CD4-positive, alpha-beta T cell treated with Interleukin-15 for 1 hour (primary cell): ENCODE data around the gene ELOB.

Experiments used
- DNase-seq: peaks from one replicate; pipeline ENCODE4 v3.0.0-alpha.2; 2020

The ELOB gene

DNA sequence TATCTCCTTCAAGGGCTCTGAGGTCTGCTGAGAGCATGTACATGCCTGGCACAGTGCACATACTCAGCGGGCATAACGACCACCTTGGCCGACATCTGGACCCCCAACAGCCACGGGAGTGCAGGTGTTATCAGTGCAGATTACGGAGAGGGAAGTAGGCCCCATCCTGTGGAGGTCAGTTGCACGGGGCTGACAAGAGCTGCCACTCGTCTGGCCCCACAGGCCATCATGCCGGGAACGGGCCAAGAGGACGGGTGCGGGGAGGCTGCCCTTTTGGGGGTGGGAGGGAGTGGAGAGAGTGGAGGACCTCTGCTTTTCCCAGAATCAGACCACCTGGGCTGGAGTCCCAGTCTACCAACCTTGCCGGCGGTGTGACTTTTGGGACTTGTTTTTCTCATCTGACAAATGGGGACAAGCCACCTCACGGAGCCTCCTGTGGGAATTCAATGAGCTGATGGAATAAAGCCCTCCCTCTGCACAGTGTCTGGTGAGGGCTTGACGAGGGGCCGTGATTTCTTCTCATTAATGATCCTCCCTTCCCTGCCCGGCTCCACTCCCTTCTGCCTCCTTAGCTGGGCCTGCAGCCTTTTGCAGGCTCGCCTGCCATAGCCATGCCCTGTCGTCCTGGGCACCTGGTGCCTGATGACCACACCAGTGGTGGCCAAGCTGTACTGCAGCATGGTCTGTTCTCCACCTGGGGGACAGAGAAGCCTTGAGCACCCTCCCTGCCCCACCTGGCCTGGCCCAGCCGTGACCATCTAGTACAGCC is 5.7 kb upstream of the ELOB start:
- peak; percentile 11 for DNase-seq

DNA sequence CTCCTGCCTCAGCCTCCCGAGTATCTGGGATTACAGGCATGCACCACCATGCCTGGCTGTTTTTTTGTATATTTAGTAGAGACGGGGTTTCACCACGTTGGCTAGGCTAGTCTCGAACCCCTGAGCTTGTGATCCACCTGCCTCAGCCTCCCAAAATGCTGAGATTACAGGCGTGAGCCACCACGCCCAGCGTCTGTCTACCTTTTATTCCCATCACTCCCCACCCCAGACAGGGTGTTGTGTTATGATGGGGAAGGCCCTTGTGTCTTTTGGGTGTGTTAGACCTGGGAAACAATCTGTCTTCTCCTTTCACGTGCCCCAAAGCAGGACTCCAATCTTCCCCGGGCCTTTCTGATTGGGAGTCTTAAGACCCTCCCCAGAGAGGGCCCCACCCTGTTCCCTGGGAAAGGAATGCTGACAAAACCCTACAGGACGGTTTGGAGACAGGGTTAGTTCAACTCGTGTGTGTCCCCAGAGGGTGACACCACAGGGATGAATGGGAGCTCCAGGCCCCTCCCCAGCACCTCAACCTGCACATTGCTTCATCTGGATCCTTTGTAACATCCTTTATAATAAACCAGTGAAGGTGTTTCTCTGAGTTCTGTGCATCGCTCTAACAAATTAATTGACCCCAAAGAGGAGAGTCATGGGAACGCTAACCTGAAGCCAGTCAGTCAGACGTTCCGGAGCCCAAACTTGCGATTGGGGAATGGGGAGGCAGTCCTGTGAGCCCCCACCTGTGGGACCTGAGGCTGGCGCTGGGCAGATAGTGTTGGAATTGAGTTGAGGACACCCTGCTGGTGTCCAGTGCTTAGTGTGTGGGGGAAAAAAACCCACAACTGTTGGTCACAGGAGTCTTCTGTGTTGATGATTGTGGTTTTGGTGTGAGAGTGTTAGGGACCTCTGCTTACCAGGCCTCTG is 3.2 kb upstream of the ELOB start:
- DNase-seq, result no peak

DNA sequence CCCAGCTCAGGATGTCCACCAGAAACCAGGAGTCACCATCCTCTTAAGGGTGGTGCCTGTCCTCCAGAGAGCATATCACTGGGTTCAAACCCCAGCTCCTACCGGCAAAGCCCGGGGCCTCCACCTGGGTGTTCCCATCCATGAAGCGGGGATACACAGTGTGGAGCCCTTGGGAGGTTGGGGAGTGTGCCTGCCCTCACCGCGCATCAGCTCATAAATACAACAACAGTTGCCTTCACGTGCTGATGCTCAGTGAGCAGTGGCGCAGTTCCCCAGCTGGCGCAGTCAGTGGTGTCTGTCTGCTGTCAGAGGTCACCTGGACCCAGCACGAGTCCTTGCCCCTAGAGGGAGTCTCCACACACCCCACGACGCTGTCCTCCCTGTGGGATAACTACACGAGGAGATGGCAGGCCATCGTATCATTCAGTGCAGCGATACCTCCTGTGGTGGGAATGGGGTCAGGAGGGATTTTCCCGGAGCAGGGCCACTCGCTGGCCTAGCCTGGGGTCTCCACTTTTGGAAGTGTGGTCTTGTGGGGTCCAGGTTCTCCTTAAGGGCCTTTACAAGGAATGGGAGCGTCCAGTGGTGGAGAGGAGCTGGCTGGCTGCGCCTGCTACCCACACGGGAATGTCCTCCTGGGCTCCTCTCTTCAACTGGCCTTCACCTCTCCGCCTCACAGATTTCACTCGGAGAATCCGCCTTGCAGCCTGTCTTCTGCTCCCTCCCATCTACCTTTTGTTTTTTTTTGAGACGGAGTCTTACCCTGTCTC is 2.3 kb upstream of the ELOB start:
- no peak for DNase-seq

DNA sequence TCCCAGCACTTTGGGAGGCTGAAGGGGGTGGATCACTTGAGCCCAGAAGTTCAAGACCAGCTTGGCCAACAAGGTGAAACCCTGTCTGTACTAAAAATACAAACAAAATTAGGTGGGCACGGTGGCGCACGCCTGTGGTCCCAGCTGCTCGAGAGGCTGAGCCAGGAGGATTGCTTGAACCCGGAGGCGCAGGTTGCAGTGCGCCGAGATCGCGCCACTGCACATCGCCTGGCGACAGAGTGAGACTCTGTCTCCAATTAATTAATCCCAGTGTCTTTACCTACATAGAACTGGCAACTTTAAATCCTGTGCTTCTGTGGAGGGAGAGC is 1.5 kb upstream of the ELOB start:
- no peak for DNase-seq

DNA sequence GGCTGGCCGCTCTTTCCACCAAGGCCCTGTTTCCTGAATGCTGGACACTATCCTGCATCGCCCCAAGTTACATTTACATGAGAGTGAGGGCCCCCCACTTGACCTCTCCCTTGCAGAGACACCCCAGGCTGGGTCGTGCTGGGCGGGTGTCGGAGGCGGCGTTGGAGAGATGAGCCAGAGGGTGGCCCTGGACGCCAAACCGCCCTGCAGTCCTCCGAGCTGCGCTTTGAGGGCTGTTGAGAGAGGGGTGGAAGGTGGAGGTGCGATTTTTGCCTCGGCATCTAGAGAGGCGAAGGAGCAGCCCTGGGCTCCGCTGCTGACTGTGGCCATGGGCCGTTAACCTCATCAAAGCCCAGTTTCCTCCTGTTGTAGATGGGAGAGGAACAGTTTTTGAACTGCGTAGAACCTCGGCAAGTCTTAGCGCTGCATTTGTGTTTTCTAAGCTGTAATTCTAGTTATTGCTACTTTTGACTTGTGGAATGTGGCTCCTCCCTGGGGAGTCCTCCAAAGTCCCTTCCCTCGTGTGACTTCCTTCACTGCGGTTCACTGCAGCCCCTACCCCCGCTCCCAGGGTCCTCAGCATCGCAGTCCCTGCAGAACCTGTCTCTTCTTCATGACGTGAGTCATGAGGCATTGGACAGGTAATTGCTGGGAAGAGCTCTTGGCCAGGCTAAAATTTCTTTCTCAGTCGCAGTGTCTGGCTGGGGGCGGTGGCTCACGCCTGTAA is 986 bp upstream of the ELOB start:
- DNase-seq, result peak; percentile 42

DNA sequence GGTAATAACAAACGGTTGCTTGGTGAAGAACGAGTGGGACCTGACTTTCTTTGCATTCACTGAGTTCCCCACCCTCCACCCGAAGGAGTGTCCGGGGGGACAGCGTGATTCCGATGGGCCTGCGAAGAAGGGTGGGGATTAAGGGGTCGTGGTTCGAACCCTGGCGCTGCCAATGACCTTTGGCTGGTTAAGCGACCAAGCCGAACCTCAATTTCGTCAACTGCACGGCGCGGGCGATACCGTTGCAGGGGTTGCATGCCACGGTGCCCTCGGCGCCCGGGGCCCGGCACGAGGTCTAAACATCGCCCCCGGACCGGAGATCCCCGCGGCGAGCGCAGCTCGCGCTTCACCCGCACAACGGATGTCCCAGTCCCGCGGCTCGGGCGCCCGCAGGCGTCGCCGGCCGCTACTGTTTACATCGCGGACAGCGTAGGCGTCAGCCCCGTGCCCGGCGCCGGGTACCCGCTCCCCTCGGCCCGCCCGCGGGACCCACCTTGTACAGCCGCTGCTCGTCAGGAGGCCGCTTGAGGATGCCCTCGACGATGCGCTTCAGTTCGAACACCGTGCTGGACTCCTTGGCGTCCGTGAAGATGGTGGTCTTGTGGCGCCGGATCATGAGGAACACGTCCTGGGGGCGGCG is 460 bp downstream of the ELOB start:
- no peak for DNase-seq

DNA sequence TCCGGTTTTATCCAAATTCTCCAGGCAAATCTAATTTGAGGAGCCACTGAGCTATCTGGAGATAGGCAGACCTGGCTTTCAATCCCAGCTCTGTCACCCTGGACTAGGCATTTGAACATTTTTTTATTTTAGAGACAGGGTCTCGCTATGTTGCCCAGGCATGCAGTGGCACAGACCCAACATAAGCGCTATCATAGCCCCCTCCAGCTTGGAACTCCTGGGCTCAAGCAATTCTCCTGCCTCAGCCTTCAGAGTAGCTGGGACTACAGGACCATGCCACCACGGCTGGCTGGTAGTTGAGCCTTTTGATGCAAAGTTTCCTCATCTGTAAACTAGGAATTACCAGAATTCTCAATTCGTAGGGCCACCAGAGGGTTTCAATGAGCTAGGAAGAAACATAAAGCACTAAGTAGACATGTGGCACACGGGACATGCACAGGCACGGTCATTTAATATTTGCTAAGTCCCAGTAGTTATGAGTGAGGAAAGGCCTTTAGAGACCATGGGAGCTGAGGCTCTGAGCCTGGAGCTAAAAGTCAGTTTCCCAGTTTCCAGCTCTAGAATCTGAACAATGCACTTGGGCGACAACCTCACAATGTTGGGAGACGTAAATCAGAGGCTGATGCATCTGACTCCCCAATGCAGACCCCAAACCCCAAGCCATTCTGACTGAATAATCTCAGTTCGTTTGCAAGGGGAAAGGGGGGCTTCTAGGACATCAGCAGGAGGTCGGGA is 1.1 kb downstream of the ELOB start:
- DNase-seq, result no peak

DNA sequence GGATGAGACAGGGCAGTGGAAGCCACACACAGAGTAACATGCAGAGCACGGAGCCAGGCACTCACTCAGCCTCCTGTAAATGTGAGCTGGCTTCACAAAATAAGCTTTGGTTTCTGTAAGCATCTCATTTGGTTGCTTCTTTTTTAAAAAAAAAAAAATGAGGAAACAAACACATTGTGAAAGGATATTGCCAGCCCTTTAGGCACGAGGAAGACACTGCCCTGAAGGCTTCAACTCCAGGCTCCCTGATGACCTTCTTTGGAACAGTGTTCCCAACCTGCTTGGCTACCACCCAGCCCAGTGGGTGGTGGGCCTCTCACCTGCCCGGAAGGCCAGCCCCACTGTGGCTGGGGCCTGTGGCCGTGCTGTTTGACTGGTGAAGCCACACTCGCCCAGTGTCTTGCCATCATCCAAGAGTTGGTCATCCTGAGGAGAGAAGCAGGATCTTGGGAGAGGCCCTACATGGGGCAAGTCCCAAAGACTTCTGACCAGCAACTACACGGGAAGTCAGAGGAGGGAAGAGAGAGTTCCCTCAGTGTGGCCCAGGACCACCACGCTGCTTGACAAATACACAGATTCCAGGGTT is 1.9 kb downstream of the ELOB start:
- no peak for DNase-seq

DNA sequence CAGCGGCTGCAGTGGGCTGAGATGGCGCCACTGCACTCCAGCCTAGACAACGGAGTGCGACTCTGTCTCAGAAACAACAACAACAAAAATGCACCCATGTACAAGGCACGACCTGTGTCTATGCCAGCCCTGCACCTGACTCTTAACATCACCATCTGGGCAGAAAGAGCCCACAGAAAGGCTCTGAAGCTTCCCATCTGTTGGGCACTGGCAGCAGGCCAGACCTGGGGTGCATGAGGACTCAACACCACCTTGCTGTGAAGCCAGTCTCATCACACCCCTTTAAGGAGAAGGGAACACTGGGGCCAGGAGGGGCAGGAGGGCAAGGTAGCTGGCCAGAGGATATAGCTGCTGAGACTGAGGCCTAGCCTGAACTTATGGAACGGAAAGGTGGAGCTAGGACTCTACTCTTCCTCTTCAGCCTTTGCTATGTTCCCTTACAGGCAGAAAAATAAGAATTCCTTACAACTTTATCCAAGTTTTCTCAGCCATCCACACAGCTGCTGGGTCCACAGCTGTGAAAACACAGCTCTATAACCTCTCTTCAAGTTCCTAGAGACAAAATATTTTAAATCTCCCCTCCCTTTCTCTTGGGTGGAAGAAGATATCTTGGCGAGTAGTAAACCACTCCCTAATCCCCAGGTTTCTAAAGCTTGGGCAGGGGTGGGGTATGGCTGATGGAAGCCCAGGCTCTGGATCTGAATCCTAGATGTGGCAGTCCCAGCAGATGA is 2.8 kb downstream of the ELOB start:
- DNase-seq, result no peak

DNA sequence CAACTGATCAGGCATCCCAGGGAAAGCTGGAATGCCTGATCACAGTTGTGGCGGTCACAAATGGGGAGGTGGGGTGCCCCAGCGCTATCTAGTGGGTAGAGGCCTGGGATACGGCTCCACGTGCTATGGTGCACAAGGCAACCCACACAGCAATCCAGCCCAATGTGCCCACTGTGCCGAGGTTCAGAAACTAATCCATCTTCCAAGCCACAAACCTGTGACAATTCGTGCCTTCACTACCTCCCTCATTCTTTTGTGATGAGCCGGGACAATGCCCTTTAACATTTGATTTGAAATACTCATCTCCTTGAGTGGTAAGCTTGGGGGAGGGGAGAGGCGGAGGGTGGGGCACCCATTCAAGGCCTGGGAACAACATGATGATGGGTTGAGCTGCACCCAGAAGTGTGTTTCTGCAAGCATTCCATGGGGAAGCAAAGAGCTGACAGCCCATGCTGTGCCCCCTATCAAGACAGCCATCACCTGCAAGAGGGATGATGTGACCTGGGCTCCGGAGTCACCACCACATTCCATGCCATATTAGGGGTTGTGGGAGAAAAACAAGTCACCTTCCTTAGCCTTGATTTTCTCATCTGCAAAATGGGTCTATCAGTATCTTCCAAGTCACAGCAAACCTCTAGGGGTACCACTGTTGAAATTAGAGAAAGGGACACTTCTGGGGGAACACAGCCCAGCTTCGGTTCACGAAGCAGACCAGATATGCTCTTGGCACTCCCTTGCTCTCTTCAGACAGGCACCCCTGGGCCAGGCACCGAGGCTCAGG is 3.7 kb downstream of the ELOB start:
- no peak for DNase-seq

DNA sequence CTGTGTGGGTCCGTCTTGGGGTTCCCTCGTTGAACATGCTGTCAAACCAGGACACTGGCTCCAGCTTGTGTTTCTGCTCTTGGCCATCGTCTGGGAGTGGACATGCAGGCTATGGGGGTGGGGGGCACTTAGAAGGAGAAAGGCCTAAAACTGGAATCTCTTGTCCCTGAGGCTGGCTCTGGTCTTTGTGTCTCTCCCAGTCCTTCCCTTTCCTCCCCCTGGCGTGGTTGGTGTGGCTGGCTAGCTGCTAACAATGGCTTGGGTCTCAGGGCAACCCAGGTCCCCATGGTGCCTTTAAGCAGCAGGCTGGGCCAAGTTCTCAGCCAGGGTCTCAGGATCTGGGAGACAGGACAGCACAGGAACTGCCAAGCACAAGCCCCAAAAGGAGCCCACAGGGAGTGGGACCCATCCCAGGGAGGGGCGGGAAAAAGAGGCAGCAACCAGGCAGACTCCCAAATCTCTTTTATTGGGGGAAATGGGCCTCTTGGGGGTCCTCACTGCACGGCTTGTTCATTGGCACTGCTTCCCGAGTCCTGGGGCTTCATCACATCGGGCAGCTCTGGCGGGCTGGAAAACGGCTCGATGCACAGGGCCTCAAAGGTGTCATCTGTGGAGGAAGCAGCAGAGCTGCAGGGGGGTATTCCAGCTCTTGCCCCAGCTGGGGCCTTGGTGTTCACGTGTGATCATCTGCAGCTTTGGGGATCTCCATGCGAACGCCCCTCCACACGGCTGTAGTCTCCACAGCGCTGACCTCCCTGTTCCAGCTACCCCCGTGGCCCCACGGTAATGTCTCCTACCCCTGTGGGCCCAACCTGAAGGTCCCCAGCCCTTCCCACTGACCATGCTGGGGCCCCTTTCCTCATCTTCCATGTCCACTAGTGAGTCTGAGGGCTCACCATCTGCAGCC is 5.3 kb downstream of the ELOB start:
- no peak for DNase-seq

DNA sequence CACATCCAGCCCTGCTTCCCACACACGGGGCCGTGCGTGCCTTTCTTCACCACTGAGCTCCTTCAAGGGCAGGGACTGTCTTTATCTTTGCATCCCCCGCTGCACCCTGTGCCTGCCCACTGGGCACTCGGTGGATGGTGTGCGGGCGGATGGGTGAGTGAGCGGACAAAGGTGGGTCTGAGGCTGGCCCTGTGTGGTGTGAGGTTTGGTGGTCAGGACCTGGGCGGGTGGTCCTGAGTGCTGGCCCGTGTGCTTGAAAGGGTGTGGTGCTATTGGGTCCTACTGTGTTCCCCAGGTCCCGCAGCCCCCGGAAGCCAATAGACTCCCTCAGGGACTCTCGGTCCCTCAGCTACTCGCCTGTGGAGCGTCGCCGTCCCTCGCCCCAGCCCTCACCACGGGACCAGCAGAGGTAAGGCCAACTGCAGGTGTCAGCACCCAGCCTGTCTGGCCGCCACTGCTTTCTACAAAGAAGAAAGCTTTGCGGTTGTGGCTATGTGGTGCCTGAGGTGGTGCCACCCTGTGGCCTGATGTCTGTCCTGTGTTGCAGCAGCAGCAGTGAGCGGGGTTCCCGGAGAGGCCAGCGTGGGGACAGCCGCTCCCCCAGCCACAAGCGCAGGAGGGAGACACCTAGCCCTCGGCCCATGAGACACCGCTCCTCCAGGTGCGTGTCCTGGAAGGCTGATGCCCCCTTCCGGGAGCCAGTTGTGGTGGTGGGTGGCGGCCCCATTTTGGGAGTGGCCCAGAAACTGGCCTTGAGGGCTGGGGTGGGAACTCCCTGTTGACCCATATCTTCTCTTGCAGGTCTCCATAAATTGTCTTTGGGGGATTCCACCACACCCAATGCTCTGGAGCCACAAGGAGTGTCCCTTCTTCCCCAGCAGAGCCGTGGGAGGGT is 6.8 kb downstream of the ELOB start:
- DNase-seq, result peak; percentile 34

DNA sequence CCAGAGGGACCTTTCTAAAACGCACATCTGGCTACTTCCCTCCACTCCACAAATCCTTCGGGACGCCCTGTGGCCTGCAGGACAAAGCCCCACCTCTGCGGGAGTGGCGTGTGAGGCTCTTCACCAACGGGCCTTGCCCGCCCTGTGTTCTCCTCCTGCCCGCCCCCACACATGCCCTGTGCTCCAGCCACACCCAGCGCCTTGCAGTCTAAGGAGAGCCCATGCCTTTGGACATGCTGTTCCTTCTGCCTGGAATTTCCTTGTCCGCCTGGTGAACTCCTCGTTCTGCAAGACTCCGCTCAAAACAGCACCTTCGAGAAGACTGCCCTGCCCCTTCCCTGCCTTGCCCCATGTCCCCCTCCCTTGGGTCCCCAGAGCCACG is 7.4 kb downstream of the ELOB start:
- DNase-seq, result no peak

DNA sequence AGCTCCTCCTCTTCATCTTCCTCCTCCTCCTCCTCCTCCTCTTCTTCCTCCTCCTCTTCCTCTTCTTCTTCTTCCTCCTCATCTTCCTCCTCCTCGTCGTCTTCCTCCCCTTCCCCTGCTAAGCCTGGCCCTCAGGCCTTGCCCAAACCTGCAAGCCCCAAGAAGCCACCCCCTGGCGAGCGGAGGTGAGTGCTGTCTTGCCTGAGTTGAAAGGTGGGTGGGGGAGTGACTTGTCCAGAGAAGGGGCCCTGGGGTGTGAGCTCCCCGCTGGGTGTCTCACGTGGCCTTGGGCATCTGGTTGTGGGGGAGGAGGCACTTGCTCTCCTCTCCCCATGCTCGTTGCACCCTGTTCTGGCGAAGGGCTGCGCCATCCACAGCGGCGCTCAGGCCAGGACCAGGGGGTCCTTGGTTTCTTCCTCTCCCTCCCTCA is 8.0 kb downstream of the ELOB start:
- no peak for DNase-seq

DNA sequence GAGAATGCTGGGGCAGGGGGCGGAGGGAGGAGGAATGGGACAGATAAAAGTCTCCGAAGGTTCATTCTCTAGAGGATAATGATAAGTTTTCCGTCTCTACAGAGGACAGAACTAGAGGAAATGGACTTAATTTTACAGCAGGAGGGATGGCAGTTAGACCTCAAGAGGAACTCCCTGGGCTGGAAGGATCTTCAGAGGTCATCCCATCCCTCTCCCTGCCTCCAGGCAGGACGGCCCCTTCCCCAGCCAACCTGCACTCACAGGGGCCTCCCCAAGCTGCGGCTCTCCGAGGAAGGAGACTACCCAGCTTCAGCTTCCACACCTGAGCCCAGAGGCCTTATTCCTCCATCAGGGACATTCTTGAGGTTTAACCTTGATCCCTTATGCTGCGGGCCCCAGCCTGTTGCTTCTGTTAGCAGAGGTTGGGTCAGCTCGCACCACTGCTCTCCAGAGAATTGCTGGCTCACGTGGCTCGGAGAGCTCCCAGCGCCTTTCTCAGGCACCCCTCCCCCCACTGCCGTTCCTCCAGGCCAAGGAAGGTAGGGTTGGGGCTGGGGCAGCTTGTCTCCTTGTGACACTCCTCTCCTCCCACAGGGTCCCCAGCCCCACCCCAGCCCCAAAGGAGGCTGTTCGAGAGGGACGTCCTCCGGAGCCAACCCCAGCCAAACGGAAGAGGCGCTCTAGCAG is 8.5 kb downstream of the ELOB start:
- DNase-seq, result no peak

DNA sequence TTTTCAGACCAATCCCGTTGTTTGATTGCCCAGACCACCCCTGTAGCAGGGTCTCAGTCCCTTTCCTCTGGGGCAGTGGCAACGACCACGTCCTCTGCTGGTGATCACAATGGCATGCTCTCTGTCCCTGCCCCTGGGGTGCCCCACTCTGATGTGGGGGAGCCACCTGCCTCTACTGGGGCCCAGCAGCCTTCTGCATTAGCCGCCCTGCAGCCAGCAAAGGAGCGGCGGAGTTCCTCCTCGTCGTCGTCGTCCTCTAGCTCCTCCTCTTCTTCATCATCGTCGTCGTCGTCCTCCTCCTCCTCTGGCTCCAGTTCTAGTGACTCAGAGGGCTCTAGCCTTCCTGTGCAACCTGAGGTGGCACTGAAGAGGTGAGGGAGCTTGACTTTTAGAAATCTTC is 9.2 kb downstream of the ELOB start:
- DNase-seq, result no peak
